ENCODE results near the gene MYO1E. TPM values are rescaled to one million over a fixed set of nuclear protein-coding genes. Genes with fewer than 3 reads are reported as not detected.

The MYO1E gene
- total RNA-seq, 1 experiment from 2014 or later: 122 TPM

DNA sequence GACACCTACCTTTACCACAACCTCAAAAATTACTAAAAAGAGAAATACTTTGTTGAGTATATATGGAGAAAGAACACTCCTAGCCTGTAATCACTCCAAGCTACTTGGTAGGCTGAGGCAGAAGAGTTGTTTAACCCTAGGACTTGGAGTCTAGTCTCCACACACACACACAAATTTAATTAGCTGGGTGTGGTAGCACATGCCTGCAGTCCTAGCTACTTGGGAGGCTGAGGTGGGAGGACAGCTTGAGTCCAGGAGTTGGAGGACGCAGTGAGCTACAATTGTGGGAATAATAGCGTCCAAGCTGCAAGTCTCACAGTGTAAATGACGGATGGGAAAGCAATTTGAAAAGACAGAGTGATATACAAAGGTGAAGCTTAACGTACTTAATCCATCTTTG, 115.5 kb downstream of the MYO1E start:
- DNase-seq (ENCODE audit: low read depth in 1 of 2, low spot score in 2 of 2): no peak
- peaks cover 22% of the 10 kb centered on the region for H3K36me3 ChIP-seq
- no peaks in the 10 kb centered on the region for H3K9me3 ChIP-seq (replicated peaks)
- H3K27me3 ChIP-seq (replicated peaks): no peaks in the 10 kb centered on the region
- no peaks in the 10 kb centered on the region for H3K4me1 ChIP-seq (replicated peaks)
- H3K27ac ChIP-seq: no peak overlapping the region
- no peak overlapping the region for H3K4me3 ChIP-seq

DNA sequence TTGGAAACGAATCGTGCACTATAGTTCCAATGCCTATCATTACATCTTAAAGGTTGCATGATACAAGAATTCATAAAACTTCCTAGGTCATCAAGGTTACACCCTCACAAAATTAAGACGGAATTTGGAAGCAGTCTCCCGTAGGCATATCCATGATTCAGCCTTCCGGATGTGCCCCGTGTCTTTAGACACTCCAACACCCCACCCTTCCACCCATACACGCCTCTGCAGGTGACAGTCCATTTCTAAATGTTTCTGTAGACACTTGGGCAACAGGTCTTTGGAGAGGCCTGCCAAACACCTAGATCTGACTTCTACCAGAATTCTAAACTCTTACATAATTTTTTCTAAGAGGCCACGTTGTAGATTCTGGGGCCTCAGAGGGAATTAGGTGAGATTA, 116.2 kb downstream of the MYO1E start:
- no peaks in the 10 kb centered on the region for H3K4me1 ChIP-seq (replicated peaks)
- no peak overlapping the region for H3K4me3 ChIP-seq
- DNase-seq (ENCODE audit: low read depth in 1 of 2, low spot score in 2 of 2): no peak
- no peaks in the 10 kb centered on the region for H3K27me3 ChIP-seq (replicated peaks)
- no peak overlapping the region for H3K27ac ChIP-seq
- peaks cover 22% of the 10 kb centered on the region for H3K36me3 ChIP-seq
- H3K9me3 ChIP-seq (replicated peaks): no peaks in the 10 kb centered on the region

DNA sequence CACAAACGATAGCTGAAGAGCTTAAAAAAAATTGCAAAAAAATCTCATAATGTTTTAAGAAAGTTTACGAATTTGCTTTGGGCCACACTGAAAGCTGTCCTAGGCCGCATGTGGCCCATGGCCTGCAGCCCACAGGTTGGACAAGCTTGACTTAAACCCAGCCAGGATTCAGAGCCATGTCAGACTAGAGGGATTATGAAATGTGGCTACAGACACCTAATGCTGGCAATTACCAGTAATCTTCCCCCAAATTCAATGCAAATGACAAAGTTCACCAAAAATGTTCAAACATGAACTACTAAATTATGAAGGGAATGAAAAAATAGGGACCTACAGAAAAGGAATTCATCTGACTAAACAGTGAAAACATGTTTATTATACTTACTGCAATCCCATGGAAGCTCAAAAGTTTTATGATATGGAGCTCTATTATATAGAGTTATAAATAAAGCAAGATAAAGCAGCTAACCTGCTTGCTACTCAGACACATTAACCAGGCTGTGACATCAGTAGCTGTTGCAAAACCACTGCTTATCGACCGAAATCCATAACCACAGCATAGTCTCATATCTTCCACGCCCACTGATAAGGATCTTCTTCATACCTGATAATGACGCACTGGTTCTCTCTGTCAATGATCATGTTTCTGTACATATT, 116.9 kb downstream of the MYO1E start:
- Histone ChIP-seq H3K4me3 (no peak overlapping the region), H3K36me3 (peaks cover 25% of the 10 kb centered on the region)
- DNase-seq (ENCODE audit: low read depth in 1 of 2, low spot score in 2 of 2): no peak

DNA sequence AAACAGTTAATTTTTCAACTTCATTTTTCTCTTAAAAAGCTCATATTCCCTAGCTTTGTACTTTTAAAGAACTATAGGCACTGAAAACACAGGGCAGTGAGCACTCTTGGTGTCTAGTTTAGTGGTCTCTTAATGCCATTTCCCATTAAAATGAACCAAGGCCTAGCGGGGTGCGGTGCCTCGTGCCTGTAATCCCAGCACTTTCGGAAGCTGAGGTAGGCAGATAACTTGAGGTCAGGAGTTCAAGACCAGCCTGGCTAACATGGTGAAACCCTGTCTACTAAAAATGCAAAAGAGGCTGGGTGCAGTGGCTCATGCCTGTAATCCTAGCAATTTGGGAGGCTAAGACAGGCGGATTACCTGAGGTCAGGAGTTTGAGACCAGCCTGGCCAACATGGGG, 120.5 kb downstream of the MYO1E start:
- DNase-seq (ENCODE audit: low read depth in 1 of 2, low spot score in 2 of 2): no peak
- Histone ChIP-seq H3K36me3 (peaks cover 20% of the 10 kb centered on the region), H3K4me1 (replicated peaks) (0 out of 2 replicates have a peak, but pooled peaks cover 4% of the 10 kb centered on the region), H3K27me3 (replicated peaks) (no peaks in the 10 kb centered on the region), H3K27ac (no peak overlapping the region), H3K4me3 (no peak overlapping the region), H3K9me3 (replicated peaks) (no peaks in the 10 kb centered on the region)

More for the DNA sequence above, 116.9 kb downstream of the MYO1E start:
- Histone ChIP-seq H3K4me1 (replicated peaks) (no peaks in the 10 kb centered on the region), H3K9me3 (replicated peaks) (no peaks in the 10 kb centered on the region), H3K27me3 (replicated peaks) (no peaks in the 10 kb centered on the region), H3K27ac (no peak overlapping the region)

DNA sequence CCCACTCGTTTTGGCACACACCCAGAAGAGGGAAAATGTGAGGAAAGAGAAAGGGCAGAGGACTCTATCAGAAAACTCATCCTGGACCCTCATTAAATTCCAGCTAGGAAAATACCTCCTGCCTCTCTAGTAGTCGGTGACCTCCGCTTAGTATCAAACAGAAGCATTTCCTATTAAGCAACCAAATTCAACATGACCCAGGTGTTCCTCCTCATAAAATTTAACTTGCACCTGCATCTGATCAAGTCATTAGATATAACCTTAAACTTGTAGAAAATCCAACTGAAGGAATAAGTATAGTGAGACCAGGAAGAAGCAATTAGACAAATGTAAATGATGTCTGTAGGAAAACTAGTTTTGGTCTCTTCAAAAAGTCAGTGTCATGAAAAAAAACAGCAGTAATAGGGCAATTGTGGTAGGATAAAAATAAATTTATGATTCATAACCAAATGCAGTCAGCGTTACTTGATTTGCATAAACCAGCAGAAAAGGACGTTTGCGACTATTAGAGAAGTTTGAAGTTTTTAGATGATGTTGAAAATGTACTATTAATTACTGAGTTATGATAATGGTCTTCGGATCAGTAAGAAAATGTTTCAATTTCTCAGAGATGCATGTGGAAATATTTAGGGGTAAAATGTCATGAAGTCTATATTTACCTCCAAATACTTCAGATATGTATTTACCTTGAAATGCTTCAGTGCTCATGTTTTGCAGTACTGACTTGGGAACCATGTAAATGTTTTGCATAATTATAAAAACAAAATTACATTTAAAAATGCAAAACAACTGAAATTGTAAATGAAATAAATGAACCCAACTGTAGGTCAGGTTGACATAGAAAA, 121.4 kb downstream of the MYO1E start:
- Histone ChIP-seq H3K27me3 (replicated peaks) (no peaks in the 10 kb centered on the region), H3K9me3 (replicated peaks) (no peaks in the 10 kb centered on the region), H3K36me3 (peaks cover 28% of the 10 kb centered on the region), H3K27ac (no peak overlapping the region), H3K4me3 (no peak overlapping the region), H3K4me1 (replicated peaks) (0 out of 2 replicates have a peak, but pooled peaks cover 4% of the 10 kb centered on the region)
- DNase-seq (ENCODE audit: low read depth in 1 of 2, low spot score in 2 of 2): no peak

DNA sequence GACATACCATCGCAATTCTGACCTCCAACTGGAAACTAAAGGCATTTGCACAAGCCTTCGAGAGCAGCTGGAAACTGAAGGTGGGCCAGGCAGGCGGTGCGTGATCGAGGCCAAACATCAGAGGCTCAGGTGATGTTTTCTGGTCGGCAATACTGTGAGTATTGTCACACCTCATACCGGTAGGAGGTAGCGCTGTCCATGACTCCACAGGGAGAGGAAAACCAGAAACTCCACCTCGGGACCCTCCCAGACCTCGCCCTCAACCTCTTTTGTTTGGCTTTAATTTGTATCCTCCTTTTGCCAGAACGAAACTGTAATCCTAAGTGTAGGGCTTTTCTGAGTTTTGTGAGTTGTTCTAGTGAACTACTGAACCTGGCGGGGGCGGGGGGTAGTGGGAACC, 122.4 kb downstream of the MYO1E start:
- Histone ChIP-seq H3K36me3 (peaks cover 26% of the 10 kb centered on the region), H3K4me3 (no peak overlapping the region), H3K27me3 (replicated peaks) (no peaks in the 10 kb centered on the region), H3K4me1 (replicated peaks) (0 out of 2 replicates have a peak, but pooled peaks cover 4% of the 10 kb centered on the region), H3K9me3 (replicated peaks) (no peaks in the 10 kb centered on the region), H3K27ac (no peak overlapping the region)
- DNase-seq (ENCODE audit: low read depth in 1 of 2, low spot score in 2 of 2): no peak

DNA sequence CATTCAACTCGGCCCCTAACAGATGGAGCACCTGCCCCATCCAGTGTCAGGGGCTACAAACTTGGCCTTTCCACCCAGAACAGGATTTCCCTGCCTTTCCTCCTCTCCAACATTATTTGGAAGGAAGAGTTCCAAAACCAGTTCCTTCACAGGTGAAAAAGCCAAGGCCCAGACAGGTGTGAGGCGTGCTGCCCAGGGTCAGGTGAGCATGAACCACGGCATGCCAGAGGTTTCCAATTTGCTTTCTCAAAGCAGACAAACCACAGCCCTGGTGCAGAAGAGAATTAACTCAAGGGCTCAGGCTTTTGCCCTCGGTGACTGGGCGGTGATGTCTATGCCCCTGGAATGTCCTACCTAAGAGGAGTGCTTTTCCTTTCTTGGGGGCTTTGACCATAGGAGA, 122.9 kb downstream of the MYO1E start:
- Histone ChIP-seq H3K27ac (no peak overlapping the region), H3K4me3 (no peak overlapping the region), H3K4me1 (replicated peaks) (0 out of 2 replicates have a peak, but pooled peaks cover 4% of the 10 kb centered on the region), H3K27me3 (replicated peaks) (no peaks in the 10 kb centered on the region), H3K36me3 (peaks cover 25% of the 10 kb centered on the region), H3K9me3 (replicated peaks) (no peaks in the 10 kb centered on the region)
- no peak for DNase-seq (ENCODE audit: low read depth in 1 of 2, low spot score in 2 of 2)

DNA sequence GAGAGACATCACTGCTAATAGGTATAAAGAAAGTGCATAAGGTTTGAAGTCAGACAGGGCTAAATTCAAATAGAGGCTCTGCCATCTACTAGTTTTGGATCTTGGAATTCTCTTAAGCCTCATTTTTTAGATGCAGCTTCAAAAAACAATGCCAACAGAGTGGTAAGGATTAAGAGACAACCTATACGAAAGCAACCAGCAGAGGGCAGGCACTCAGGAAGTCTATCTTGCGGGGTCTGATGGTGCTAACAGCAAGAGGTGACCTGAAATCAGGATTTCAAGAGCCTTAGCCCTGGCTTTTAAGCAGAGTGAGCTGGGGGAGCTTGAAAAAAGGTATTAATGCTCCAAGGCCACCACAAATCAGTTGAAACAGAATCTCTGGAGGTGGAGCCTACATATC, 125.3 kb downstream of the MYO1E start:
- DNase-seq (ENCODE audit: low read depth in 1 of 2, low spot score in 2 of 2): peak; percentile 61 to 70
- no peaks in the 10 kb centered on the region for H3K27me3 ChIP-seq (replicated peaks)
- H3K36me3 ChIP-seq: peaks cover 37% of the 10 kb centered on the region
- H3K4me3 ChIP-seq: no peak overlapping the region
- 0 out of 2 replicates have a peak, but pooled peaks cover 4% of the 10 kb centered on the region for H3K4me1 ChIP-seq (replicated peaks)
- no peak overlapping the region for H3K27ac ChIP-seq
- H3K9me3 ChIP-seq (replicated peaks): no peaks in the 10 kb centered on the region

DNA sequence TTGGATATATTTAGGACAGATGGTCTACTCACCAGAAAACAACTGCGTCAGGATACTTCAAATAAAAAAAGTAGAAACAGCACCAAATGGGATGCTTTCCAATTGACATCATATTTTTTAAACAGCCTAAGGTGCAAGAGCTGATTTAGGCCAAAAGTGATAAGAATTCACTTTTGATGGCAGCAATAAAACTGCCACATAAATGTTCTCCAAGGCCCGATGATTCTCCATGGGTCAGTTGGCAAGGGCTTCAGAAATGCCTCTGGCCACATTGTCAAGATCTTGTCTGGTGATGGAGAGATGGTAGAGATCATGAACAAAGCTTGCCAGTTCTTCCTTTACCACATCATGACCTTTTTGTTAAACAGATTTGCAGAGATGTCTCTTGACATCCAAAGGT, 127.1 kb downstream of the MYO1E start:
- Histone ChIP-seq H3K4me1 (replicated peaks) (0 out of 2 replicates have a peak, but pooled peaks cover 4% of the 10 kb centered on the region), H3K27ac (no peak overlapping the region), H3K4me3 (no peak overlapping the region), H3K9me3 (replicated peaks) (no peaks in the 10 kb centered on the region), H3K36me3 (peaks cover 37% of the 10 kb centered on the region), H3K27me3 (replicated peaks) (no peaks in the 10 kb centered on the region)
- no peak for DNase-seq (ENCODE audit: low read depth in 1 of 2, low spot score in 2 of 2)

DNA sequence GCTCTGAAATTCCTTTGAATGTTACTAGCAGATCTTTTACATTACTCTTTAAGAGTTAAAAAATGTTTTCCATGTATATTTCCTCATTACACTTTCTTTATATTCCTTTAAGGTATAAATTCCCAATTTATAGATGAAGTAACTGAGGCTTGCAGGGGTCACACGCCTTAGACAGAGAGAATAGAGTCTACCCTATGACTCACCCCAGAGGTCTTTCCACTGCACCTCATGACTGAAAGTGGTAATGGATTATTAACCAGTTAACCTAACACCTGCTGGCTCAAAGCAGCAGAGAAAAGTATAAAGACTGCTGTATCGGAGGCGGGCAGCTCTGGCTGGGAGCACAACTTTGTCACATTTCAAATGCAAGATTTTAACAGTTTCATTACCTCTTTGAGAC, 128.3 kb downstream of the MYO1E start:
- Histone ChIP-seq H3K4me1 (replicated peaks) (0 out of 2 replicates have a peak, but pooled peaks cover 4% of the 10 kb centered on the region), H3K27me3 (replicated peaks) (no peaks in the 10 kb centered on the region), H3K27ac (no peak overlapping the region), H3K4me3 (no peak overlapping the region), H3K36me3 (peaks cover 37% of the 10 kb centered on the region), H3K9me3 (replicated peaks) (no peaks in the 10 kb centered on the region)
- DNase-seq (ENCODE audit: low read depth in 1 of 2, low spot score in 2 of 2): no peak

DNA sequence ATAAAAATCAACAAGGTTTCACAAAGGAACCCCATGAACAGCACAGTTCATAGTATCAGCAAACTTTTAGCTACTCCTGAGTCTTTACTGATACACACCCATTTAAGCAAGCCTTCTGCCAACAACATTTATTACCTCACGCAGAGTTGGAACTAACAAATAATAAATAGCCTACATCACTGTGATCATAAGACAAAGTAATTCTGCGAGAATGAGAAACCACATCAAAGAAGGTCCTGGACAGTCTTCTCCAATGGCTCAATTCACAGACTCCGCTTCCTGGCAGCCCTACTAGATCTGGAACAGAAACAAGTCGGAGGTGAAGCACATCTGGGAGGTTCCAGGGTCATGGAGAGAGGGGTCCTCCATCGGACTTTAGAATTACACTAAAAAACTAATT, 129.0 kb downstream of the MYO1E start:
- Histone ChIP-seq H3K4me1 (replicated peaks) (0 out of 2 replicates have a peak, but pooled peaks cover 4% of the 10 kb centered on the region), H3K36me3 (peaks cover 37% of the 10 kb centered on the region), H3K27me3 (replicated peaks) (no peaks in the 10 kb centered on the region), H3K4me3 (no peak overlapping the region), H3K27ac (no peak overlapping the region), H3K9me3 (replicated peaks) (no peaks in the 10 kb centered on the region)
- DNase-seq (ENCODE audit: low read depth in 1 of 2, low spot score in 2 of 2): no peak

DNA sequence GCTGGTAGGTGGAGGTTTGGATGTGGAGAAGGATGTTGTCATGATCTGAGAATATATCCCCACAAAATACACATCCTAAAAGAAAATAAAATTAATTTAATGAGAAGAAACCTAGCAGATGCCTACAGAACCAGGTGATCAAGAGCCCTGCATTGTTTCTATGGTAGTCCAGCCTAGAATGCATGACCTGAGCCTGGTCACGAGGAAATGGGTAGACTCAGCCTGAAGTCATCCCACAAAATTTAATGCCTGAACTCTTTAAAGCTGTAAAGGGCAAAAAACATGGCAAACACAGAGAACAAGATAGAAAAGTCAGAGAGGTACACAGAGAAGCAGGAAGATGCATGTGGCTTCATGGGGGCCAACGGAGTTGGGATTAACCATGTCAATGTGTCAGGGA, 130.0 kb downstream of the MYO1E start:
- Histone ChIP-seq H3K36me3 (peaks cover 42% of the 10 kb centered on the region), H3K27me3 (replicated peaks) (no peaks in the 10 kb centered on the region), H3K4me1 (replicated peaks) (0 out of 2 replicates have a peak, but pooled peaks cover 6% of the 10 kb centered on the region), H3K27ac (no peak overlapping the region), H3K4me3 (no peak overlapping the region), H3K9me3 (replicated peaks) (no peaks in the 10 kb centered on the region)
- DNase-seq (ENCODE audit: low read depth in 1 of 2, low spot score in 2 of 2): no peak

DNA sequence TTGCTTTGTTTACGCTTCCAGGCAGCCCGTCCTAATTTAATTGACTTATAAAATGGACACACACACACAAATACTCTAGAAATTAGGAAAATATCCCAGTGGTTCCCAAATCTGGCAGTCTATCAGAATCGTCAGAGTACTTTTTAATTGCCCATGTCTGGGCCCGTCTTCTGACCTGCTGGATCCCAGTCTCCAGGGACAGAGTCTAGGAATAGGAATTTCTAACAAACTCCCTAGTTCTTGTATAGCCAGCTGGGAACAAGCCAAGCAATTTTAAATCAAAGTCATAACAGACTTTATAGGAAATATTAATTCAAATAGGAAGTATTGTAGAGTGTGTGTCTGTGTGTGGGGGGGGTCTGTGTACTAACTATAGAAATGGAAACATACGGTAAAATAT, 132.6 kb downstream of the MYO1E start:
- H3K27me3 ChIP-seq (replicated peaks): no peaks in the 10 kb centered on the region
- H3K4me3 ChIP-seq: no peak overlapping the region
- peaks cover 28% of the 10 kb centered on the region for H3K36me3 ChIP-seq
- no peaks in the 10 kb centered on the region for H3K9me3 ChIP-seq (replicated peaks)
- no peak for DNase-seq (ENCODE audit: low read depth in 1 of 2, low spot score in 2 of 2)
- 0 out of 2 replicates have a peak, but pooled peaks cover 3% of the 10 kb centered on the region for H3K4me1 ChIP-seq (replicated peaks)
- H3K27ac ChIP-seq: no peak overlapping the region

DNA sequence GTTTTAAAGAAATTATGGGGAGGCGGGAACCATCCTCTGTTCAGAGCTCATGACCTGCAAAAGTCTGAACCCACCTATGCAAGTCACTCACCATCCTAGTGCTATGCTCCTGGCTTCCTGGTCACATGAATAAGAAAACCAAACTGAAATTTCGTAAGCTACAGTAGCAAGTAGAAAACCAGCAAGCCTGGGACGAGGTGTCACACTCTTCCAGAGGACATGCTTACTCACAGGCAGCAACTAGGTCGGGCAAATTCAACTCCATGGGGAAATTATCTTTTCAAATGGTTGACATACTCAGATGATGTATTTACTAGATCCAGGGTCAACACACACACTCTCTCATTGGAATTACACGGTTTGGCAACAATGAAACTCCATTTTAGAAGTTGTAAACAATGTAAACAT, 134.7 kb downstream of the MYO1E start:
- Histone ChIP-seq H3K4me3 (no peak overlapping the region), H3K27me3 (replicated peaks) (no peaks in the 10 kb centered on the region), H3K27ac (no peak overlapping the region), H3K4me1 (replicated peaks) (peaks cover 10% of the 10 kb centered on the region), H3K9me3 (replicated peaks) (no peaks in the 10 kb centered on the region), H3K36me3 (peaks cover 17% of the 10 kb centered on the region; the same call in 1 of the 2 replicates)
- DNase-seq (ENCODE audit: low read depth in 1 of 2, low spot score in 2 of 2): no peak
